NCI-H2227 (cell line): ENCODE measurements around the gene COQ8A.

Experiments used
- DNase-seq: peaks from one replicate; lab custom pipeline; 2025; ENCODE audit not compliant: unreplicated experiment; lab: John Stamatoyannopoulos, UW

COQ8A gene

DNA sequence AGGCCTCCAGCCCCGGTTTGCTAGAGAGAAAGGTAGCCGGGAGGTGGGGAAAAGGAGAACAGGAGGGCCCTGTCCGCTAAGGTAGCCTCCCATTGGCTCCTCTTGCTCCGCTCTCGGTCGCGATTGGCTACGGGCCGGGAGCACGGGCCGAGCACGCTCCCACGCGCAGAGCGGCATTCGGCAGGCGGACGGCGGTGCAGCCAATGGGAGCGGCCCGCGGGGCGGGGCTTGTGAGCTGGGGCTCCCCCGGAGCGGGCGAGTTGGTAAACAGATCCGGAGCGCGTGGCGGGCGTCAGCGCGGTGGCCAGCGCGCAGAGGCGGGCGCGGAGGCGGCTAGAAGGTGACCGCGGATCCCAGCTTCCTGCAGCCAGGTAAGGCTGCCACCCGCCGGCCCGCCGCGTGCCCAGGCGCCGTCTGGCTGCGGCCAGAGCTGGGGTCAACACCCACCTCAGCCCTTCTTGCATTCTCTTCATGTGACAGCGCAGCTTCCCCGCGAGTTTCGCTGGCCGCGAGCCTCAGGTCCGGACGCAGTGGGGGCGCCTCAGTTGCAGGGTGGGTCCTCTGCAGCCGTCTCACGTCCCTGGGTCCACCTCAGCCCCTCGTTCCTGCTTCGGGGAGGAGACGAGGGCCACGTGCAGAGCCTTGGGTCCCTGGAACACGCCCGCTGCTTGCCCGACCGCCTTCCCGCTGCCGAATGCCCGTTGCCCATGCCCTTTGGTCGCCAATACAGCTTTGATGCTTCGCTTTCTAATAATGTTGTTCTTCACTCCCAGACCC, at the start of gene COQ8A:
COQ8A (plus strand) TSS at position 266 of the 777 bp plus-strand sequence. CDS start 21,092 bp downstream, outside the sequence.
- DNase-seq = peak; percentile 99

- no peak for DNase-seq
Measured at GRCh38 chr1:226890331-226891108, 49.6 kb upstream of the COQ8A start.

DNA sequence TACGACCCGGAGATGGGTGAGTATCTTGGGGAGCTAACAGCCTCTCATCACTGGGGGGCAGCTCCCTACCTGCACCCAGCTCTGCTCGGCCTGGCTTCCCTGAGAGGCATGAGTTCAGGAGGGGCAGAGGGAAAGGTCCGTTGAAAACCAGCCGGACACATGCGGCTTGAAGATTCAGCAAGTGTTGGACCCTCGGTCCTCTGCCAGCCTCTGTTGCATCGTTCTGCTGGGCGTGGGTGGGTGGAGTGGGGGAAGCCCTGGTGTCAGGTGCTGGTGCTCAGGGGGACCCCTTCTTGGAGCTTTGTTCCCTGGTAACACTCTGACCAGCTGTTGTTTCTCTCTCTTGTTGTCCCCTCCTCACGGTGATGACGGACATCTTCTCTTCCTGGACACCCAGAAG, 48.7 kb upstream of the COQ8A start:
- DNase-seq = no peak

DNA sequence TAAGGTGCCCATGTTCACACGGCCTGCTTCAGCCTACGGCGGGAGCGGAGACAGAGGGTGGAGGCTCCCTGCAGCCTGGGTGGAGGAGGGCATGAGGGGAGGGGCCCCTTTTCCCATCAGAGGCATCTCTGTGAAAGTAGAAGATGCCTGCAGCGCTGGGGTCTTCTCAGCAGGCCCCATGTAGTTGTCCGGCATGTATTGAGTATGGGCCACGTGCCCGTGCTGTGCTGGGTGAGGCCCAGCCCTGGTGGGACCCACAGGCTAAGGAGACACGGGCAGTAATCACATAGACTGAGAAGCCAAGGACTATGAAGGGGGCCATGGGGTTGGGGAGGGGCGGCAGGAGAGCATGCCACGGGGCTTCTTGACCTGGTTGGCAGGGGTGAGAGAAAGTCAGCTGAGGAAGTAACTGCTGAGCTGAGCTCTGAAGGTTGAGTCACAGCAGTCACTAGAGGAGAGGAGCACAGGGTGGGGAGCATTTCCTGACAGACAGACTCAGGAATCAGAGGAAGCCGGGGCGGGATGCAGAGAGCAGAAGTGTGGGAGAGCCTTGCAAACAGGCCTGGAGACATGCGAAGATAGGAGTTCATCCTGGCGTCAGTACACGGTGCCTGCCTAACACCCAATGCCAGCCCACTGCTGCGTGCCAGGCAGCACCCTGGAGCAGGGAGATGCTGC, 48.1 kb upstream of the COQ8A start:
- no peak for DNase-seq

DNA sequence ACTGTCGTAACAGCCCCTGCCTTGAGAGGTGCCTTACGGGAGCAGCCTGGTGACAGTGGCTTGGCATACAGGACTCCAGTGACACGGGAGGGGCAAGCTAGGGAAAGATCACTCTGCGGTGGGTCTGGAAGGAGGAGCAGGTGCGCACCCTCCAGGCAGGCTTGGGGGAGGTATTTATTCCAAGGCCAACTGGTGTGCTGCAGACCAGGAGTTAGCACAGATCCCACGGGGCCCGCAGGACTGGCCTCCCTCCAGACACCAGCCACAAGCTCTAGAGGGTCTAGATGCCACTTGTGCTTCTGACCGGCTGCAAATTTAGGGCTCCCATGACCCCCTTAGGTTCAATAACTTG, 47.6 kb upstream of the COQ8A start:
- no peak for DNase-seq

- no peak for DNase-seq
Measured at GRCh38 chr1:226893936-226894335, 46.2 kb upstream of the COQ8A start.

- DNase-seq = no peak
Measured at GRCh38 chr1:226894826-226895225, 45.3 kb upstream of the COQ8A start.

- DNase-seq = no peak
Measured at GRCh38 chr1:226895644-226896043, 44.5 kb upstream of the COQ8A start.

DNA sequence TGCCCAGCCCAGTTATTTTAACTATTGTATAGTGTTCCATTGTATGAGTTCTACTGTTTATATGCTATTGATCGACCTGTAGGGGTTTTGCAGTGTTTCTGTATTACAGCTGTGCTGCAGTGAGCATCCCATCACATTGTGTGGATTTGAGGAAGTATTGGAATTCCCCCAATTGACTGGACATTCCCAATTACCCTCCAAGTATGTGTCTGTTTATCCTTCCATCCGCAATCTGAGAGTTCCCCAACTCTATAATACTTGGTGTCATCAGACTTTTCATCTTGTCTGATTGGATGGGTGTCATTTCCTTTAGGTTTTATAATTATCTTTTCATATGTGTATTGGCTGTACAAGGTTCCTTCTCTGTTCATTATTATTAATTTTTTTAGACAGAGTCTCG, 41.8 kb upstream of the COQ8A start:
- DNase-seq = no peak

GRCh38 chr1:226901421-226901820, 38.7 kb upstream of the COQ8A start:
- no peak for DNase-seq

DNA sequence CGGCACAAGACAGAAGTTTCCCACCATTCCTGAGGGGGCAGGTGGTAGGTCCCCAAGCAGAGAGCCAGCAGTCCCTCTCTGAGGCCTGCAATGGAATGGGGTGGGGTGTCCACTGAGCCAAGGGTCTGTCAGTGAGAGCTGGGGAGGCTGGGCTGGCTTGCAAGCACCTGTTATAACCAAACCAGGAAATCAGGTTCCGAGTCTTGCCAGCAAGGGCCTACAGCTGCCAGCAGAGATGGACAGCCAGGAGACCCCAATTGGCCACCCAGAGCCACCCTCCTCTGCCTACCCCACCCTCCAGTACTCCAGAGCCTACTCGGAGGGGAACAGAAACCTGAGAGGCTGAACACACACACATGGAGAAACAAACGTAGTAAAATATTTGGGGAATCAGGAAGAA, 37.5 kb upstream of the COQ8A start:
- no peak for DNase-seq

GRCh38 chr1:226903819-226904716, 36.0 kb upstream of the COQ8A start:
- no peak for DNase-seq

GRCh38 chr1:226904772-226905171, 35.3 kb upstream of the COQ8A start:
- no peak for DNase-seq

GRCh38 chr1:226908419-226908818, 31.7 kb upstream of the COQ8A start:
- DNase-seq = no peak

DNA sequence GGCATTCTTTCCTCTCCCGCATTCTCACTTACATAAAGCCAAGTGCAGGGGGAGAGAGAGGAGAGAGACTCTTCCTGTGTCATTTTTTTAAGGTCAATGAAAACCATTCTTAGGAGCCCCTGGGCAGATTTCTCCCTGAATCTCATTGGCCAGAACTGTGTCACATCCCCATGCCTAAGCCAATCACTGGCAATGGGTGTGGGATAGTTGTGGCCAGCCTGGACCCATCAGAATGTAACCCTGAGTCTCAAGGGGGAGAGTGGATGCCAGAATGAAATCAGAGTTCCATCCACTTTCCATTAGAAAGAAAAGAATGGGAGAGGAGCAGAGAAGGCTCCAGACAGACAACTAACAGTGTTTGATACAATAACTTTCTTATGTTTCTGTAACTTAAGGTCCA, 31.2 kb upstream of the COQ8A start:
- DNase-seq = no peak

GRCh38 chr1:226912587-226913176, 27.4 kb upstream of the COQ8A start:
- peak; percentile 69 for DNase-seq

DNA sequence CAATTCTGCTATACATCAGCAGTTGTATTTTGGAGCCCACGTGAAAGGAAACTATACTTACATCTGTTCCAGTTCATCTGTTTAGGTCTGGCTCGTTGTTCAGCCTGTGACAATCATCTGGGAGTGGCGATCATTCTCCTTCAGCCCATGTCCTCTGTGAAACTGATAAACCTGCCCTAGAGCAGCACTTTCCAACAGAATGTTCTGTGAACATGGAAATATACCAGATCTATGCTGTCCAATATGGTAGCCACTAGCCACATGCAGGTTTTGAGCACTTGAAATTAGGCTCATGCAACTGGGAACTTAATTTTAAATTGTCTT, 24.5 kb upstream of the COQ8A start:
- DNase-seq = no peak

DNA sequence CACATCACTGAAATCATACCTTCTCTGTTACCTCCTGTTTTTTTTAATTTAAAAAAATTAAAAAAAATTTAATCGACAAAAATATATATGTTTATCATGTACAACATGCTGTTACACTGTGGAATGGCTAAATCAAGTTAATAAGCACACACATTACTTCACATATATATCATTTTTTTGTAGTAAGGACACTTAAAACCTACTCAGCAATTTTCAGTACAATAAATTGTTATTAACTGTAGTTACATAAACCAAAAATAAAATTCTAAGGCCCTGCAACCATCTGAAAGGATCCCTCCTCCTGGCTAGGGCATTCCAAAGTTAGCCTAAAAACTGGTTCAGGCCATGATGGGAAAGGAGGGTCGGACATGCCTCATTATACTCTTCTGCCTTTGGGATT, 23.6 kb upstream of the COQ8A start:
- no peak for DNase-seq

- DNase-seq = no peak
Measured at GRCh38 chr1:226919587-226919986, 20.5 kb upstream of the COQ8A start.

GRCh38 chr1:226919995-226920394, 20.1 kb upstream of the COQ8A start:
- no peak for DNase-seq

- no peak for DNase-seq
Measured at GRCh38 chr1:226920446-226920894, 19.6 kb upstream of the COQ8A start.
